Panc1 (cell line): Measurements from ENCODE around the gene MFSD6L. TPM values are rescaled to one million over a fixed set of nuclear protein-coding genes. Genes with fewer than 3 reads are reported as not detected.

Source experiments
- ATAC-seq: fragments of 200-7000 bp; cut with Tn5 transposase; 2 replicates; pipeline ENCODE4 v1.9.1; 2020; ENCODE audit warnings: mild to moderate bottlenecking, moderate library complexity
- BruUV-seq: library from RNA; stranded (reverse); fragments of 400-500 nt; replicated peaks from 2 replicates; lab custom pipeline; 2021; lab: Mats Ljungman, UMichigan
- CTCF ChIA-PET: fragments of 300-600 bp; sonication (Branson Sonifier 250); formaldehyde crosslinking; loops from one replicate; lab custom pipeline; 2022; ENCODE audit warnings: antibody characterized with exemption; lab: Charles Lee
- POLR2A ChIA-PET: fragments of 300-600 bp; sonication (Branson Sonifier 250); formaldehyde crosslinking; loops from one replicate; lab custom pipeline; 2022; ENCODE audit warnings: antibody characterized with exemption; lab: Charles Lee
- DNase-seq: peaks from one replicate; pipeline ENCODE4 v3.0.0-alpha.2; 2010; ENCODE audit warnings: low read depth, low spot score
- H3K27ac ChIP-seq: 2 replicates; pipeline ENCODE4 v1.5.1; 2011; ENCODE audit warnings: mild to moderate bottlenecking, low read length, inconsistent platforms
- H3K27me3 ChIP-seq: fragments of 200-500 bp; sonication (Bioruptor generic); 2 replicates; pipeline ENCODE4 v1.6.0; 2014; ENCODE audit warnings: low read length, inconsistent platforms; ENCODE audit not compliant: control insufficient read depth, insufficient read depth
- H3K36me3 ChIP-seq: fragments of 200-500 bp; sonication (Bioruptor generic); 2 replicates; pipeline ENCODE4 v1.5.1; 2014; ENCODE audit warnings: inconsistent platforms, mild to moderate bottlenecking, low read length, moderate library complexity; ENCODE audit not compliant: control insufficient read depth, insufficient read depth
- H3K4me1 ChIP-seq: 2 replicates; pipeline ENCODE4 v1.5.1; 2011; ENCODE audit warnings: inconsistent platforms, mild to moderate bottlenecking, low read length, moderate library complexity; ENCODE audit not compliant: control insufficient read depth, insufficient read depth
- H3K4me3 ChIP-seq, 2 experiments: 2 replicates each; pipeline ENCODE4 v1.5.1; 2011 to 2012; ENCODE audit warnings: low read depth in 2 of 2, low read length in 2 of 2, mild to moderate bottlenecking in 2 of 2, inconsistent platforms in 1 of 2, moderate library complexity in 1 of 2
- H3K9me3 ChIP-seq: fragments of 200-500 bp; sonication (Bioruptor generic); 2 replicates; pipeline ENCODE4 v1.5.1; 2014; ENCODE audit warnings: low read depth, mild to moderate bottlenecking, inconsistent platforms, low read length, moderate library complexity; ENCODE audit not compliant: control insufficient read depth, insufficient read depth
- CTCF ChIP-seq: fragments of 450-650 bp; IDR thresholded peaks from 2 replicates; pipeline ENCODE4 v1.5.1; 2017; ENCODE audit warnings: mild to moderate bottlenecking
- POLR2AphosphoS5 ChIP-seq: IDR thresholded peaks from 2 replicates; pipeline ENCODE4 v1.6.1; 2012; ENCODE audit warnings: mild to moderate bottlenecking, low read depth, low read length, moderate library complexity
- REST ChIP-seq, 2 experiments: IDR thresholded peaks; 2 replicates each; pipeline ENCODE4 v1.6.1; 2011 to 2012; ENCODE audit warnings: low read depth in 2 of 2, control low read depth in 1 of 2, low read length in 1 of 2, mild to moderate bottlenecking in 1 of 2, moderate library complexity in 1 of 2; ENCODE audit not compliant: insufficient read depth in 1 of 2
- SIN3A ChIP-seq: IDR thresholded peaks from 2 replicates; pipeline ENCODE4 v1.6.1; 2012; ENCODE audit warnings: low read depth, mild to moderate bottlenecking, low read length, moderate library complexity, borderline replicate concordance; ENCODE audit not compliant: insufficient read depth
- TCF7L2 ChIP-seq: IDR thresholded peaks from 2 replicates; pipeline ENCODE4 v1.6.1; 2011; ENCODE audit warnings: mild to moderate bottlenecking, low read depth, low read length, inconsistent platforms
- in situ Hi-C: cut with HindIII; loops from 2 replicates; pipeline ENCODE4 v1.10.0; 2016; ENCODE audit warnings: low sequenced_read_pairs, low pct_unique_long_range_greater_than_20kb
- intact Hi-C: fragments of 100-400 bp; cut with micrococcal nuclease; formaldehyde crosslinking; loops from one replicate; pipeline ENCODE4 v1.10.0; 2022; ENCODE audit not compliant: unreplicated experiment
- total RNA-seq: library from RNA; stranded (reverse); gene quantifications from one replicate; pipeline ENCODE4 v1.2.1, GENCODE V29; 2021; ENCODE audit not compliant: unreplicated experiment

The MFSD6L gene
- total RNA-seq, 1 experiment from 2014 or later, result not detected

- POLR2A ChIA-PET, result no interaction called here
- no TSS peak for BruUV-seq
- Histone ChIP-seq H3K27ac (no peak overlapping the region), H3K27me3 (peaks cover 5% of the 10 kb centered on the region), H3K4me1 (no peaks in the 10 kb centered on the region), H3K36me3 (no peaks in the 10 kb centered on the region), H3K9me3 (no peaks in the 10 kb centered on the region), H3K4me3 (no peak overlapping the region)
- DNase-seq, result no peak
- CTCF ChIA-PET, result no interaction called here
- TF ChIP-seq POLR2AphosphoS5 (no peak), CTCF (no peak), SIN3A (no peak), REST (IDR thresholded peaks at IDR 0.05; ENCODE audit: insufficient read depth in 1 of 2, low read depth in 2 of 2, low read length in 1 of 2) (no peak), TCF7L2 (no peak)
- intact Hi-C loops, result no loop called here
- ATAC-seq, result no peak
- in situ Hi-C loops, result no loop called here
Observed at GRCh38 chr17:8782176-8782575, 17.0 kb downstream of the MFSD6L start.

- DNase-seq, result no peak
- no peak for ATAC-seq
- H3K36me3 ChIP-seq, result no peaks in the 10 kb centered on the region
- H3K4me3 ChIP-seq, result no peak overlapping the region
- intact Hi-C loops (no loop called here), in situ Hi-C loops (no loop called here)
- CTCF ChIA-PET, result no interaction called here
- H3K27ac ChIP-seq, result no peak overlapping the region
- TF ChIP-seq POLR2AphosphoS5 (no peak), REST (IDR thresholded peaks at IDR 0.05; ENCODE audit: insufficient read depth in 1 of 2, low read depth in 2 of 2, low read length in 1 of 2) (no peak)
- no TSS peak for BruUV-seq
- H3K9me3 ChIP-seq, result no peaks in the 10 kb centered on the region
- no peaks in the 10 kb centered on the region for H3K4me1 ChIP-seq
- peaks cover 8% of the 10 kb centered on the region for H3K27me3 ChIP-seq
- POLR2A ChIA-PET, result no interaction called here
Observed at GRCh38 chr17:8781776-8782175, 17.4 kb downstream of the MFSD6L start.
